GM19193 (cell line): ENCODE measurements around the gene GNS.

ENCODE experiments used
- POLR2A ChIP-seq: IDR thresholded peaks from 4 replicates; pipeline ENCODE4 v1.6.1; 2011; ENCODE audit not compliant: insufficient read depth, insufficient read length; ENCODE audit errors: extremely low read depth

Gene GNS

DNA sequence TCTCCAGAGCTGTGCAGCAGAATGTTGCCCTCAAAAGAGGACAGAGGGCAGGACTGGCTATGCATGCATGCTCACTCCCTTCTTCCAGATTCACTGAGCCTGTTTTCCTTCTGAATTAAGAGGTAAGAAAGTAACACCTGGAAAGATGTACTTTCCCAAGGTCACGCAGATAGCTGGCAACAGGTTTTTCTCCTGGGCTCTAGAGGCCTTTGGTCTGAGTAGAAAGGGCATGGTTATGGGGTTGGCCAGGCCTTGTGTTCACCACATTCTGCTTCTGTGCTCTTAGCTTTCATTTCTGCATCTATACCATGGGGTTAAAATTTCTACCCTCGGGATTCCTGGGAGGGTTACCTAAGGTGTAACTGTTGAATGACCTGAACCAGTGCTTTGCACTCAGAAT is 91.4 kb downstream of the GNS start:
- no peak for TF ChIP-seq POLR2A

DNA sequence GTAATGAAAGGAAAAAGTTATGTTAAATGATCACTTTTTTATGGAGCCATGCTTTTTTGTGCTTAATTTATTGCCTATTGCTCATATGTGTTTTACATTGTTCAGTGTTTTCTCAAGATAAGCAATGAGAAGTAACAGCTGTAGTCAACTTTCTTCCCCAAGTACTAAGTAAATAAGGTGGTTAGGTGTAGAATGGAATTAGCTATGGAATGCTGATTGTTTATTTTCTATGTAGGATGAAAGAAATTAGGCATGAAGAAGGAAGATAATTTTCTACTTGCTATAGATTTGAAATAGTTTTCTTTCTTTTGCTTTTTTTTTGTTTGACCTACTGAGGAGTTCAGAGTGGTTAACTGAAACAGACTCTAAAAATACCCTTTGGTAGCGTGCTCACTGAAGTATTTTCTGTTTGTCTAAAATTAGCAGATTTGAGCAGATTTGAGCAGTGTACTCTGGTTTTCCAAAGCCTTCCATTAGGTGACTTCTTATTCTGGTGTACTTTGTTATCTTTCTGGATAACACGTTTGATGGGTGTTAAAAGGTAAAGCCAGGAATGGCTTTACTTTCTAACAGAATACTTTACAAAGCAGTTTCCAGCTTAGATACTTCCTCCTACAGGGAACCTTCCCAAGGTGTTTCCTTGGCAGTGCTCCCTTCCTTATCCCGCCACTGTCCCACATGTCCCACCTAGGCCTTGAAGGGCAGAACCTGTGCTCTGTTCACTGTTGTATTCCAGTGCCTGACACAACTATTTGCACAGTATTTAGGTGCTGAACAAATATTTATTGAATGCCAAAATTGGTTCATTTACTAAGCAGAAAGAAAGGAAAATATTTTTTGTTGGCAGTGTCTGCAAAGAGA is 92.9 kb downstream of the GNS start:
- TF ChIP-seq POLR2A = peak; percentile 26

- TF ChIP-seq POLR2A = peak; percentile 93
Observed at GRCh38 chr12:64665514-64665913, 93.7 kb downstream of the GNS start.
